HG03342 (cell line): ENCODE results near the gene LAMB3.

Source experiments
- ATAC-seq: cut with Tn5 transposase; IDR thresholded peaks from one replicate; pipeline ENCODE4 v1.9.1; 2021; ENCODE audit warnings: mild to moderate bottlenecking, moderate library complexity; ENCODE audit not compliant: unreplicated experiment

Gene LAMB3

DNA sequence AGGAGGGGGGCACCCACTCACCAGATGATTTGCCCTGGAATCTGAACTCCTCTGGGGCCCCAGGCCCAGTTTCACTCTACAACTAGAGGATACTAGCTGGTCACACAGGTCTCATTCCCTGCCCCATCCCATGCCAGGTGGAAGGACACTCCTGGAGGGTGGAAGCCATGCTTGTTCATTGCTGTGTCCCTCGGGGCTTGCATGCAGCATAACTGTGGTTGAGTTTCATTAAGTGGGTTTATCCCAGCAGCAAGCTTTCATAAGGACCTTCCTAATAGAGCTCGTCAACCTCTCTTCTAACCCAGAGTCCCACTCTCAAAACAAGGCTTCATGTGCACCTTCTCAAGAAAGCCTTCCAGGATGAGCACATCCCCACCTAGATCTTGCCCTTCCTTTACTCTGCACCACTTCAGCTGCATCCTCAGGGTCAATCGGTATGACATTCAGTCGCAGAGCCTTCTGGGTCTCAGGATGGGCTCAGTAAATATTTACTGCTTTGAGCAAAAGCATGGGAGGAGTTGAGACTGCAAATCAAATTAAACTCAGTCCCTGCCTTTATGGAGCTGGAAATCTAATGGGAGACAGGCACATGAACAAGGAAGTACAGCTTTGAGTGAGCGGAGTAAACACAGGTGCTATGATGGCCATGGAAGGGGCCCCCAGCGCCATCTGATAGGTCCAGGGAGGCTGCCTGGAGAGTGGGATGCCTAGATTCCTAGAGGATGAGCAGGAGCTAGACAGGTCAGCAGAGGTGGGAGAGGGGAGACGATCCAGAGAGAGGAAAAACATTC lies 32.3 kb downstream of the LAMB3 start:
- ATAC-seq = no peak

DNA sequence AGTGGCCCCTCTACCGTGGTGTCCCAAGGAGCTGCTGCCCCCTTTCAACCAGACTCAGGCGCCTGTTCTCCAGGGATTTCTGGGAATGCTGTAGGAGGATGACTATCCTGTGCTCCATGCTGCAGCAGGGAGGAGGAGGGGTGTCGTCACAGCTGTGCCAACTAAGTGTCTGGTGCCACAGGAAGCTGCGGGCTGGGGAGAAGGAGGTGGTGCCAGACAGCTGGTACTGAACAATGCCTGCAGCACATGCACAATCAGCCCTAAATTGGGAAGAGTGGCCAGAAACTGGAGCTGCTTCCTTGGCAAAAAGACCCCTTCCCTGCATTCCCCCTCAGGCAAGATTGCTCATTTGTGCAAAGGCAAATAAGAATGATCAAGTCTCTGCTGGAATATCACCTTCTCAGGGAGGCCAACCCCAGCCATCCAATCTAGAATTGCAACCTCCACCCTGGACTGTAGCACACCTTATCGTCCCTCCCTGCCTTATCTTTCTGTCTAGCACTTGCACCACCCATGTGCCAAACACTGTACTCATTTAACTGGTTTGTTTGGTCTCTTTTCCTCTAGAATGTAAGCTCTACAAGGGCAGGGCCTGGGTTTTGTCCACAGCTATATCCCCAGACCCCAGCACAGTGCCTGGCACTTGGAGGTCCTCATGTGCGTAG lies 33.3 kb downstream of the LAMB3 start:
- ATAC-seq = no peak

DNA sequence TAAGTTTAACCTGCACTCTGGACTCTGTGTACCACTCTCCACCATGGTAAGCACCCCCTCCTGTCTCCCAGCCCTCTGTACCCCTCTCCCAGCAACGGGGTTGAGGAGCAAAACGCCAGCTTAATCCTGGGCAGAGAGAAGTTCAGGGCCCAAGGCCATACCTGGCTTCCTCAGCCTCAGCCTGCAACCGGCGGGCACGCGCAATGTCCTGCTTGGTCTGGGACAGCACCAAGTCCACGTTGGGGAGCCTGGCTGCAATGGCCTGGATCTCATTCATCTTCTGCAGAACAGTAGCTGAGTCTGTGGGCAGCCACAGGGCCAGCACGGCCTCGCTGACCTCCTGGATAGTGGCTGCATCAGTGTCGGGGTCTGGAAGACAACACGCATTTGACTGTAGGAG lies 33.9 kb downstream of the LAMB3 start:
- no peak for ATAC-seq

GRCh38 chr1:209617755-209618154 lies 34.5 kb downstream of the LAMB3 start:
- no peak for ATAC-seq

GRCh38 chr1:209617047-209617673 lies 35.1 kb downstream of the LAMB3 start:
- no peak for ATAC-seq

GRCh38 chr1:209616366-209617046 lies 35.7 kb downstream of the LAMB3 start:
- ATAC-seq = no peak

DNA sequence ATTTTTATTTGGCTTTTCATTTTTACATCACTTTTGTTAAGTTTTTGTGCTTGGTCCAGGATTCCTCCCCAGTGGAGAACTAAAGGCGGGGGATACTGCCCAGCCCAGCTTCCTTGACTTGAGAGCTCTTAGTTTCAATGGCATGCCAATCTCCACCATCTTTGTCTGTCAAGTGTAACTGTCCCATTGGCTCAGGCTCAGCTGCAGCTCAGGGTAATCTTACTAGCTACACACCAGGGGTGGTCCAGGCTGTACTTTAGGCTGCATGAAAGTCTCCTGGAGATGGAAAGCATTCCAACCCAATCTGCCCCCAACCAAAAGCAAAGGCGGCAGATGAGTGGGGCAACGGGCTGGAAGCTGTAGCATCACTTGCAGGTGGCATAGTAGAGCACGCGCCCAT lies 37.3 kb downstream of the LAMB3 start:
- no peak for ATAC-seq

- no peak for ATAC-seq
Measured at GRCh38 chr1:209614151-209614420, 38.1 kb downstream of the LAMB3 start.

GRCh38 chr1:209613400-209614150 lies 38.6 kb downstream of the LAMB3 start:
- no peak for ATAC-seq

GRCh38 chr1:209612646-209613399 lies 39.4 kb downstream of the LAMB3 start:
- ATAC-seq = no peak

- no peak for ATAC-seq
Measured at GRCh38 chr1:209611771-209612570, 40.3 kb downstream of the LAMB3 start.

GRCh38 chr1:209610631-209610905 lies 41.7 kb downstream of the LAMB3 start:
- ATAC-seq = no peak

GRCh38 chr1:209609791-209610630 lies 42.2 kb downstream of the LAMB3 start:
- no peak for ATAC-seq

DNA sequence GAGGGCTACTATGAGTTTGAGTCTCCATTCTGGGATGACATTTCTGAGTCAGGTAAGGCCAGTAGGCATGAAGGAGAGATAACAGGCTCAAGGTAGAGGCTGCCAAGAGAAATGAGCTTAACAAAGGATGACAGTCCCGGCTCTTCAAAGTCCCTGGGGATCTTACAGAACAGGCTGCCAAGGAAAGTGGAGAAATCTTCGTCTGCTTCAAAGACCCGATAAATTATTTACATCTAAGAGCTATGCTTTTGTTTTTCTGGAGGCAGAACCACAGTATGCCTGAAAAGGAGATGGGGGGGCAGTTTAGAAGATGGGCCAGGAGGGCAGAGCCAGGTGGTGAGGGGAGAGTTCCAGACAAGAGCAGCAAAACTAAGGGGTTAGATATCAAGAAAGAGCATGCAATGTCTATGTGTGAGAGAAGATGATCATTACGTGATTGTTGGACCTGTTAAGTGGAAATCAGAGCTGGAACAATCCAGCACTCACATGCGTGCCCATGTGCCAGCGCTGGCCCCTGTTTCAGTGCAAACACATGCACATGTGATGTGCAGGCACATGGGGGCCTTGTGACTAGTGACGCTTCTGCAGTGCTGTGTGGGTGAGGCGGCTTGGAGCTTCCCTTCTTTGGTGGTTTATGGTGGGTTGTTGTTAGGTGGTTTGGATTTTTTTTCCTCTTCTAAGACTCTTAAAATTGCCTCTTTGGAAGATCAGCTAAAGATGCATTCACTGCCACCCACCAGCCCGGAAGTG lies 43.0 kb downstream of the LAMB3 start:
- ATAC-seq = no peak

GRCh38 chr1:209607795-209608178 lies 44.4 kb downstream of the LAMB3 start:
- ATAC-seq = peak; percentile 27

- ATAC-seq = peak; percentile 88
Measured at GRCh38 chr1:209607102-209607794, 45.0 kb downstream of the LAMB3 start.

- ATAC-seq = no peak
Measured at GRCh38 chr1:209603877-209604276, 48.3 kb downstream of the LAMB3 start.
